Superior temporal gyrus (tissue), 1 donor: Measurements from ENCODE around the gene MOCS1.

ENCODE experiments used
- DNase-seq: peaks from one replicate; pipeline ENCODE4 v3.0.0-alpha.2; 2016; ENCODE audit errors: extremely low spot score

MOCS1 gene

GRCh38 chr6:39924283-39924682 lies 10.0 kb downstream of the MOCS1 start:
- DNase-seq: no peak

- DNase-seq: no peak
Measured at GRCh38 chr6:39923861-39924260, 10.4 kb downstream of the MOCS1 start.

GRCh38 chr6:39923394-39923793 lies 10.9 kb downstream of the MOCS1 start:
- no peak for DNase-seq

GRCh38 chr6:39922821-39923220 lies 11.4 kb downstream of the MOCS1 start:
- no peak for DNase-seq

DNA sequence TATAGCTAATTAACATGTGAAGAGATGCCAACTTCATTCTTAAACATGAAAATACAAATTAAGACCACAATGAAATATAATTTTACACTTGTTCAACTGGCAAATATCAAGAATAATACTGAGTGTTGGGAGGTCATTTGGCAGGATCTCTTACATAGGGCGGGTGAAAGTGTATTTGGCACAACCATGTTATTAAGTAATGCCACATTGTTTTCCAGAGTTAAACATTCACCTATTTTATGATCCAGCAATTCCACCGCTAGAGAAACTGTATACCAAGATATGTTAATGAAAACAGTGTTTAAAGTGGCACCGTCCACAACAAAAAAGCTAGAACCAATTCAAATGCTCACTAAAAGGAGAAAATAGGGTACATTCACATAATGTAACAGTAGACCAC lies 14.1 kb downstream of the MOCS1 start:
- no peak for DNase-seq

DNA sequence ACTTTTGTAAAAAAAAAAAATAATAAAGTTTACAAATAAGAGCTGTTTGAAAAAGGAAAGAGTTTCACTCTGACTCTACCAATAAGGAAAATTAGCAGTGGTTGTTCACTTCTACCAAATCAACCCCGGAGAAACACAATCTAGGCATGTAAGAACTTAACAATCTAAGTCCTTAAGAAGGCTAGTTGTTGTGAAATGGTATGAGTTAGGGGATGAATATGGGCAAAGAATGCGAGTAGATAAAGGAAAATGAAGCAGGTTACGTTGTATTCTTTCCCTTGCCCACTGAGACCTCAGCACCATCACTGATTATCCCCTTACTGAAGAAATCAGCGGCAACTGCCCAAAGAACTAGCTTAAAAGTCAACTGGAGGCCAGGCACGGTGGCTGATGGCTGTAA lies 15.4 kb downstream of the MOCS1 start:
- DNase-seq: no peak

DNA sequence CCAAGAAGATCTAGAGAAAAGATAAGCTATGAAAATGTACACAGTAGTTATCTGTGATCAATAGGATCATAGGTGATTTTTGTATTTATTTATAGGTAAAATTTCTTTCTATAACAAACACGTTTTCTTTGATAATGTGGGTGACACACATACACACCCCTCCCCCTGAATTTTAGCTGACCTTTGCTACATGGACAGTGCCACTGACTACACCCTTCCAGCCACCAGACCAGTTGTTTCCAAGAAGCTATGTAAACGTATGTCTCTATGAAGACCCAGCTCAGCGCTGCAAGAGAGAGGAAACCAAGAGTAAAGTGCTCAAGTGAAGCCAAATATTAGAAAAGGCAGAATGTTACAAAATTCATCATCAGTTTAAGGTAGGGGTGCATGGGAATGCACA lies 16.3 kb downstream of the MOCS1 start:
- no peak for DNase-seq

DNA sequence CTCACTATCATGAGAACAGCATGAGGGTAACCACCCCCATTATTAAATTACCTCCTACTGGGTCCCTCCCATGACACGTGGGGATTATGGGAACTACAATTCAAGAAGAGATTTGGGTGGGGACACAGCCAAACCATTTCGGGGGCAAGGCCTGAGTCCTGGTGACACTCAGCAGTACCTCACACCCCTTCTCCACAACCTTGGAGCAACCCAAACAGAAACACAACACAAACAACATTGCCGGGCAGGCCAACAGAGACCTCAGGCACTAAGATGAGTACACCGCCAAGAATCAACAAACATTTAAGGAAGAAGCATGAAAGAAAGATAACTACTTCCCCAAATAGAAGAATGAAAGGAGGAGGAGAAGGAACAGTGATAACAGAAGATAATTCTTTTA lies 16.9 kb downstream of the MOCS1 start:
- DNase-seq: no peak

DNA sequence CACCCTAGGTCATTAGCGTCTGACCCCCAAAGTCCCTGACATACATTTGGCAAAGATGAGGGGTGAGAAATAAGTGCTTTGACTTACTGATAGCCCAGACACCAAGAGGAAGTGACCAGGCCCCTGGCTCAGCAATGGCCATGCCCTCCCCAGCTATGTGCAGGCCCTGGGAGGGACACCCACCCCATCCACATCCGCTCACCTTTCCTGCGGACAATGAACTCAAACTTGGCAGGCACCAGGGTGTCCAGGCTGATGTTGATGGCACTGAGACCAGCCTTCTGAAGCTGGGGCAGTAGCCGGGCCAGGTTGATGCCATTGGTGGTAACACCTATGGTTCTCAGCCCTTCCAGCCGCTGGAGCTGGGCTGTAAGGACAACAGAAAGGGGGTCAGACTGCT lies 18.4 kb downstream of the MOCS1 start:
- DNase-seq: no peak

DNA sequence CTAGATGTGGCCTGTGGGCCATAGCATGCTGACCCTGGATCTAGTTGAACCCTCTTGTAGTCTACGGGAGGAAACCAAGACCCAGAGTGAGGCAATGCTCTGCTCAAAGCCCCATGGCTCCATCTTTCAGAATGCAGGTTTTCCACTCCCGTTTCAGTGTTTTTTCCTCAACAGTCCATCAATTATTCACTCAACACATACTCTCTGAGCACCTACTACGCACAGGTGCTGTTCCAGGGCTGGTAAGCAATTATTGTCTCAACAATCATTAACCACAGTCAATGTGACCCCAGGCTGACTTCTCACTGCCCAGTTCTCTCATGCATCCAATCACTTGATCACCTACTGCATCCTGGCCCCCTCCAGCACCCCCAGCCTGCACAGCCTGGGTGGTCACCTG lies 20.0 kb downstream of the MOCS1 start:
- DNase-seq: no peak

GRCh38 chr6:39913391-39913916 lies 20.8 kb downstream of the MOCS1 start:
- no peak for DNase-seq

DNA sequence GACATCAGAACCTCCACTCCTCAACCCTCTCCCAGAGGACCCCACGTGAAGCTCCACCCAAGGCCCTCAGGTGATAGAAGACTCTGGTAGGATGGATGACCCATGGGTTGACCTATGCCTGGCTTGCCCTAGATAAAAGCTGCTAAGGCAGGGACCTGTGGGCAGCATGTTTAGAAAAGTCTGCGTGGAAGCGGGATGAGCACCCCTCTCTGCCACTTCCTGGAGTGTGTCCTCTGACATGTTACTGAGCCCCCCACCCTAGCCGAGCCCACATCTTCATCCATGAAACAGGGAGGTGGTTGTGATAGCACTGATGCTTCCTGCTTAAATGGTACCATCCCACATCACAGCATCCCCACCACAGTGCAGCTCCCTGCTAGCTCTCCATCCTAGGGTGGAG lies 21.8 kb downstream of the MOCS1 start:
- no peak for DNase-seq

- no peak for DNase-seq
Measured at GRCh38 chr6:39911513-39912125, 22.6 kb downstream of the MOCS1 start.

DNA sequence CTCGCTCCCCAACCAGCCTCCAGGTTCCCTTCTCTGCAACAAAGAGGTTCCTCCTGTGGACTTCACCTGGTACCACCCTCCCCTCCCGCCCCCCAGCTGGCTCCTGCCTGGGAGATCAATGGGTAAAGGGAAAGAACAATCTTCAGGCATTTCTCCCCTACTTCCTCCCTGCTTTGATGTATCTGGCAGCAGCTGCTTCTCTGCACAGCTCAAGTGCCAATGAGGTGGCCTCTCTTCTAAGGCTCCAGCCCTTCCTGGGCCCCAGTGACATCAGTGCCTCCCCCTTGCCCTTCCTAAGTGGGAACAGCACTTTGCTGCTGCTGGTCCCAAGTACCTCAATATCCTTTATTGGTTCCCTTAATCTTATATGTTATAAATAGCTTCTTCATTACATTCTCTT lies 23.5 kb downstream of the MOCS1 start:
- no peak for DNase-seq

- DNase-seq: no peak
Measured at GRCh38 chr6:39910164-39910563, 24.1 kb downstream of the MOCS1 start.

DNA sequence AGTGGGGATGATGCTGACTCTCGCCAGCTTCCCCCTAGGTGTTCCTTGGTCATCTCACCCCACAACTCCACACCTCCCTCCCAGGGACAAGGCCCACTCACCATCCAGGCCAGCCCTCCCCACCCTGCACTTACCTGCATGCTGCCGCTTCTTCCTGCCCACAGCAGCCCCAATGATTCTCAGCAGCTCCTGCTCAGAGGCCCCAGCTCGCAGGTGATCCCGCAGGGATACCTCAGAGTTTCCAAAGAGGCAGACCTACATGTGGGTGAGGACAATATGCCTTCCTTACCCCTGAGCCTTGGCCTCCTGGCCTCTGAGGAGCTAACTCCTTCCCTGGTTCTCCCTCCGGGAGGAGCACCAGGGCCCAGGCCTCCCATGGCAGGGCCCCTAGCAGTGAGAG lies 24.6 kb downstream of the MOCS1 start:
- no peak for DNase-seq

GRCh38 chr6:39908838-39909583 lies 25.3 kb downstream of the MOCS1 start:
- no peak for DNase-seq

DNA sequence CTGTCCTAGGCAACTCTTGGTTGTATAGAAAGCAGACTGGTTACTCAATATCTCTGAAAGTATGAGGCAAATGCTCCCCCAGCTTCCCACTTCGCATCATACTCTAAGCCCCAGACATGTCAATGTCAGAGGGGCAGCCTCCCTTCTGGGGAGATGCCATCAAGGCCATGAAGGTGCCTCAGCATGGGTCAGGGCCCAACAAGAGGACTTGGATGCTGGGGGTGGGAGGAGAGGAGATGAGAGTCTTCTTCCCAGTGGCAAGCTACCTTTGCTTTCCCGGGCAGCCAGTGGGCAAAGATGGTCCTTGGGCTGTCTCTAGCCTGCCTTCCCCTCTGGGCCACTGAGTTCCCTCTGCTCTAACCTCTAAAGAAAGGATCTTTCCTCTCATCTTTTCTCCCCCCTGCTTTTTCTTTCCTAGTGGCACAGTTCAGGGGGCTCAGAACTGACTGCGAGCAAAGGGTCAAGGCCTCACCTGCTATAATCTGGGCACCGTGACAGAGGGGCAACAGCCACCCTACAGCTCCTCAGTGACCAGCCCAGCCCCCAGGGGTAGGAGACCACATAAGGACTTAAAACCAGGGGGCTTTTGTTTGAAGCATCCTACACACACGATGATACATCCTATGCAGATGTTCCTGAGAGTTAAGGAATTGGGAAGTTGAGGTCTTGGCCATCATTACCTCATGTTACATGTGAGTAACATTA lies 26.2 kb downstream of the MOCS1 start:
- DNase-seq: no peak

DNA sequence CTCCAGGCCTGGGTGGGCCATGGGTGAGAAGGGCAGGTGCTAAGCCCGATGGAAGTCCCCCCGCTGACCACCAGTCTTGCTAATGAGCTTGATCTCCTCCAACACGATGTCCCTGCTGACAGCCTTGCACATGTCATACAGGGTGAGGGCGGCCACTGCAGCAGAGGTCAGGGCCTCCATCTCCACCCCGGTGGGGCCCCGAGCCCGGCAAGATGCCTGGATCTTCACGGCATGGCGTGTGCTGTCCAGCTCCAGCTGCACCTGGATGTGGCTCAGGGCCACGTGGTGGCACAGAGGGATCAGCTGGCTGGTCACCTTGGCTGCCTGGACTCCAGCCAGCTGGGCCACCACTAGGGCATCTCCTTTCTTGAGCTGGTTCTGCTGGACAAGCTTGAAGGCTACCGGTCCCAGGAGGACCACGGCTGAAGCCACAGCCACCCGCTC lies 27.9 kb downstream of the MOCS1 start:
- no peak for DNase-seq

DNA sequence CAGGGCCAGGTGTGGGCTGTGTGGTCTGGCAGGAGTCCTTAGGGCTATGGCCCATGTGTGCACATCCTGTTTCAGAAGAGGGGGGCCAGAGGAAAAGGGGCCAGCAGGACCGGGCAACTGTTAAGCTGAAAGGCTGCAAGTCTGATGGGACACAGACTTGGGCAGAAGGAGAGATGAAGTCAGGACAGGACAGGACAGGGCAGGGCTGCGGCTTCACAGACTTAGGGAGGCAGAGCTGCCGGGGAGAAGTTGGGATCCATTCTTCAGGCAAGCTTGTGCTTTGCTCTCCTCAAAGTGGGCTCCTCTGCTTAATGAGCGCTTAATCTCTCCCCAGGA lies 28.7 kb downstream of the MOCS1 start:
- no peak for DNase-seq

- no peak for DNase-seq
Measured at GRCh38 chr6:39904946-39905639, 29.2 kb downstream of the MOCS1 start.

GRCh38 chr6:39903656-39904055 lies 30.6 kb downstream of the MOCS1 start:
- DNase-seq: no peak
